NCI-H510A (cell line): ENCODE results near the gene PCDHGA3.
"Not testable (repeated sequence)": the region's sequence is repeated elsewhere in the genome, so short reads cannot be mapped to it uniquely, and the experiment has no call there.

Source experiments
- DNase-seq: peaks from one replicate; lab custom pipeline; 2025; lab: John Stamatoyannopoulos, UW

PCDHGA3 gene

DNA sequence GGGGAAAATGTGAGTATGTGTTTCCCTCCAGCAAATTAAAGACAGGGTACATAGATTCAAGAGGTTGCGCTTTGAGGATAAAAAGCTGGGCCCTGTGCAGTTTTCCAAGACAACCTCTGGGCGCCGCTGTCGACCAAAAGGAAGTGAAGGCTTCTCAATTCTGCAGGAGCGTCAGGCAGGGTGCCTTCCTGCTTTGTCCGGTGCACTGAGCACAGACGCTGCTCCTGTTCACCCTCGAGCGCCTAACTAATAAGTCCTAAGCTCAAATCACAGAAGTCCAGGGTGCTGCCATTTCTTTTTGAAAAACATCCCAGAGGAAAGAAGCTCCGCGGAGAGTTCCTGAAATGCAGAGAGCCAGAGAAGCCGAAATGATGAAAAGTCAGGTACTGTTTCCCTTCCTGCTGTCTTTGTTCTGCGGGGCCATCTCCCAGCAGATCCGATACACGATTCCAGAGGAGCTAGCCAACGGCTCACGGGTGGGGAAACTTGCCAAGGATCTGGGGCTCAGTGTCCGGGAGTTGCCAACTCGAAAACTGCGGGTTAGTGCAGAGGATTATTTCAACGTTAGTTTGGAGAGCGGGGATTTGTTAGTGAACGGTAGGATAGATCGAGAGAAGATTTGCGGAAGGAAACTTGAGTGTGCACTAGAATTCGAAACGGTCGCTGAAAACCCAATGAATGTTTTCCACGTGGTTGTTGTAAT lies 6.4 kb downstream of the PCDHGA3 start, which contains the start of gene PCDHGB1:
TSS of gene PCDHGB1 (plus strand) at position 183 of the 703 bp plus-strand sequence. CDS start at position 345, 162 bp downstream.
- DNase-seq, result no peak

DNA sequence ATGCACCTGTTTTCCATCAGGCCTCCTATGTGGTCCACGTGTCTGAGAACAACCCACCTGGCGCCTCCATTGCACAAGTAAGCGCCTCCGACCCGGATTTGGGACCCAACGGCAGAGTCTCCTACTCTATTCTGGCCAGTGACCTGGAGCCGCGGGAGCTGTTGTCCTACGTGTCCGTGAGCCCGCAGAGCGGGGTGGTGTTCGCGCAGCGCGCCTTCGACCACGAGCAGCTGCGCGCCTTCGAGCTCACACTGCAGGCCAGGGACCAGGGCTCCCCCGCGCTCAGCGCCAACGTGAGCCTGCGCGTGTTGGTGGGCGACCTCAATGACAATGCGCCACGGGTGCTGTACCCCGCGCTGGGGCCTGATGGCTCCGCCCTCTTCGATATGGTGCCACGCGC lies 8.0 kb downstream of the PCDHGA3 start:
- DNase-seq, result no peak

DNA sequence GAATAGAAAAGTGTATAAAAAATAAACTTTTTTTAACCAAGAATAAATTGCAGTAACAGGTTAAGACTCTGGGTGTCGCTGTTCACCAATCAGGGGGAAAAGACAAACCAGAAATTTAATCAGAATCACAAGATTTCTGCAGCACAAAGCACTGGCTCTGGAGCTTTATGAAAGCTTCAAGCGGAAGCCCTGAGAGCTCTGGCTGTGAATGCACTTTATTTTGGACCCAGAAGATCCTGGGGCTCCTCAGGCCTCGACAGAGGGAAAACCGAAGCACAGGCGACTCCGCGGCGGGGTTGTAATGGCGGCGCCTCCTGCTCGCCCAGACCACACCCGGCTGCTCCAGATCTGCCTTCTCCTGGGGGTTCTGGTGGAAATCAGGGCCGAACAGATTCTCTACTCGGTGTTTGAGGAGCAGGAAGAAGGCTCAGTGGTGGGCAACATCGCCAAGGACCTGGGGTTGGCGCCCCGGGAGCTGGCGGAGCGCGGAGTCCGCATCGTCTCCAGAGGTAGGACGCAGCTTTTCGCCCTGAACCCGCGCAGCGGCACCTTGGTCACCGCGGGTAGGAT lies 11.4 kb downstream of the PCDHGA3 start, which contains the start of gene PCDHGA4:
TSS of gene PCDHGA4 (plus strand) at position 122 of the 570 bp plus-strand sequence. CDS start at position 209, 87 bp downstream.
- DNase-seq, result no peak

GRCh38 chr5:141355641-141356040 lies 12.0 kb downstream of the PCDHGA3 start:
- DNase-seq, result no peak

DNA sequence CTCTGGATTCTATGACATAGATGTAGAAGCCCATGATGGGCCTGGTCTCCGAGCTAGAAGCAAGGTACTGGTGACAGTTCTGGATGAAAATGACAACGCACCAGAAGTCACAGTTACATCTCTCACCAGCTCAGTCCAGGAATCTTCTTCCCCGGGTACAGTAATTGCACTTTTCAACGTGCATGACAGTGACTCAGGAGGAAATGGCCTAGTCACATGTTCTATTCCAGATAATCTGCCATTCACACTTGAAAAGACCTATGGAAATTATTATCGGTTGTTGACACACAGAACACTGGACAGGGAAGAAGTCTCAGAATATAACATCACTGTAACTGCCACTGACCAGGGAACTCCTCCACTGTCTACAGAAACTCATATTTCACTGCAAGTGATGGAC lies 12.5 kb downstream of the PCDHGA3 start:
- no peak for DNase-seq

DNA sequence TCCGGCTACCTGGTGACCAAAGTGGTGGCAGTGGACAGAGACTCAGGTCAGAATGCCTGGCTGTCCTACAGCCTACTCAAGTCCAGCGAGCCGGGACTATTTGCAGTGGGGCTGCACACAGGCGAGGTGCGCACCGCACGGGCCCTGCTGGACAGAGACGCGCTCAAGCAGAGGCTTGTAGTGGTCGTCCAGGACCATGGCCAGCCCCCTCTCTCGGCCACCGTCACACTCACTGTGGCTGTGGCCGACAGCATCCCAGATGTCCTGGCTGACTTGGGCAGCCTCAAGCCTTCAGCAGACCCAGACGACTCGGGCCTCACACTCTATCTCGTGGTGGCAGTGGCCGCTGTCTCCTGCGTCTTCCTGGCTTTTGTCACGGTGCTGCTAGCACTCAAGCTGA lies 13.3 kb downstream of the PCDHGA3 start:
- DNase-seq, result no peak

GRCh38 chr5:141359790-141360426 lies 16.3 kb downstream of the PCDHGA3 start, which contains the start of gene PCDHGB2:
Gene PCDHGB2 (plus strand): TSS chr5:141359994. CDS start chr5:141360136, 142 bp downstream.
- no peak for DNase-seq

- no peak for DNase-seq
Observed at GRCh38 chr5:141360685-141361084, 17.1 kb downstream of the PCDHGA3 start.

DNA sequence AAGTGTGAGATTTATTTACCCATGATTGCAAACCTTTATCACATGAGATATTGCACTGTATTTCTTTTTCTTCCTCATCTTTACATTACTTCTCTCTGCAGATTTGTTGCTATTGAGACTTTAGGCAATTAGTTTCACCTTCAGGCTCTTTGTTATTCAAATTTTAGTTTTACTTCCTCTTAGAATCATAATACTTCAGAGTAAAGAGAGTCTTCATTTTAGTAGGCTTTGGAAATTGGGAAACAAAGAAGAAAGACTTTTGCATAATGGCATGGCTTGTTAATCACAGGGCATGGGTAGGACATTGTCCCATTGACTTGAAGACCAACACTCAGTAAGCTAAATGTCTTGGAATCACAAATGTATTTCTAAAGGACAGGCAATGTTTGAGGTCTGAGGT lies 19.1 kb downstream of the PCDHGA3 start:
- DNase-seq, result no peak

GRCh38 chr5:141363952-141364660 lies 20.5 kb downstream of the PCDHGA3 start, which contains the start of gene PCDHGA5:
Gene PCDHGA5 (plus strand): TSS chr5:141364162. CDS start chr5:141364331, 169 bp downstream.
- DNase-seq, result no peak

- no peak for DNase-seq
Observed at GRCh38 chr5:141366016-141366896, 22.6 kb downstream of the PCDHGA3 start.

- DNase-seq, result no peak
Observed at GRCh38 chr5:141369994-141370848, 26.6 kb downstream of the PCDHGA3 start, which contains the start of gene PCDHGB3. Gene PCDHGB3 (plus strand): TSS chr5:141370242. CDS start chr5:141370395, 153 bp downstream.

- no peak for DNase-seq
Observed at GRCh38 chr5:141371572-141372475, 28.2 kb downstream of the PCDHGA3 start.

GRCh38 chr5:141373673-141374317 lies 30.2 kb downstream of the PCDHGA3 start, which contains the start of gene PCDHGA6:
Gene PCDHGA6 (plus strand): TSS chr5:141373891. CDS start chr5:141374084, 193 bp downstream.
- DNase-seq, result no peak

GRCh38 chr5:141374627-141375026 lies 31.0 kb downstream of the PCDHGA3 start:
- DNase-seq, result no peak

DNA sequence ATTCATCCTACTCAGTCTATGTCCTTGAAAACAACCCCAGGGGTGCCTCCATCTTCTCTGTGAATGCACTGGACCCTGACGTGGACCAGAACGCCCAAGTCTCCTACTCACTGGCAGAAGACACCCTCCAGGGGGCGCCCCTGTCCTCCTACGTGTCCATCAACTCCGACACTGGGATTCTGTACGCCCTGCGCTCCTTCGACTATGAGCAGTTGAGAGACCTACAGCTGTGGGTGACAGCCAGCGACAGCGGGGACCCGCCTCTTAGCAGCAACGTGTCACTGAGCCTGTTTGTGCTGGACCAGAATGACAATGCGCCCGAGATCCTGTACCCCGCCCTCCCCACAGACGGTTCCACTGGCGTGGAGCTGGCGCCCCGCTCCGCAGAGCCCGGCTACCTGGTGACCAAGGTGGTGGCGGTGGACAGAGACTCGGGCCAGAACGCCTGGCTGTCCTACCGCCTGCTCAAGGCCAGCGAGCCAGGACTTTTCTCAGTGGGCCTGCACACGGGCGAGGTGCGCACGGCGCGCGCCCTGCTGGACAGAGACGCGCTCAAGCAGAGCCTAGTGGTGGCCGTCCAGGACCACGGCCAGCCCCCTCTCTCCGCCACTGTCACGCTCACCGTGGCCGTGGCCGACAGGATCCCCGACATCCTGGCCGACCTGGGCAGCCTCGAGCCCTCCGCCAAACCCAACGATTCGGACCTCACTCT lies 32.0 kb downstream of the PCDHGA3 start:
- not testable (repeated sequence) for DNase-seq

- DNase-seq, result no peak
Observed at GRCh38 chr5:141382469-141383294, 39.1 kb downstream of the PCDHGA3 start, which contains the start of gene PCDHGA7. Gene PCDHGA7 (plus strand): TSS chr5:141382742. CDS start chr5:141382900, 158 bp downstream.
